Osteoblast (primary cell): Measurements from ENCODE around the gene EFR3B. TPM values are rescaled to one million over a fixed set of nuclear protein-coding genes. Genes with fewer than 3 reads are reported as not detected.
A peak's percentile ranks its signal among the peaks of the same experiment; 100 is the strongest.
"Not testable (repeated sequence)": the region's sequence is repeated elsewhere in the genome, so short reads cannot be mapped to it uniquely, and the experiment has no call there.

Experiments
- DNase-seq: peaks from one replicate; pipeline ENCODE4 v3.0.0; 2011; ENCODE audit warnings: low spot score, mixed read lengths; ENCODE audit not compliant: insufficient read length; ENCODE audit errors: missing footprints
- H2AFZ ChIP-seq: 2 replicates; pipeline ENCODE4 v1.6.0; 2011; ENCODE audit warnings: mild to moderate bottlenecking, low read length
- H3K27ac ChIP-seq: 2 replicates; pipeline ENCODE4 v1.5.1; 2011; ENCODE audit warnings: mild to moderate bottlenecking, low read depth, low read length, moderate library complexity
- H3K27me3 ChIP-seq: 2 replicates; pipeline ENCODE4 v1.6.0; 2012; ENCODE audit warnings: mild to moderate bottlenecking, control low read depth, inconsistent platforms, low read length, moderate library complexity; ENCODE audit not compliant: insufficient read depth
- H3K36me3 ChIP-seq: 2 replicates; pipeline ENCODE4 v1.5.1; 2011; ENCODE audit warnings: mild to moderate bottlenecking, low read length, control low read depth, moderate library complexity; ENCODE audit not compliant: insufficient read depth
- H3K4me1 ChIP-seq: 2 replicates; pipeline ENCODE4 v1.5.1; 2011; ENCODE audit warnings: mild to moderate bottlenecking, low read length, control low read depth, moderate library complexity; ENCODE audit not compliant: insufficient read depth
- H3K4me2 ChIP-seq: 2 replicates; pipeline ENCODE4 v1.6.0; 2011; ENCODE audit warnings: mild to moderate bottlenecking, low read length; ENCODE audit not compliant: insufficient read depth
- H3K4me3 ChIP-seq: fragments of 200-600 bp; sonication (generic); 3 replicates; pipeline ENCODE4 v1.5.1; 2012; ENCODE audit warnings: mild to moderate bottlenecking, low read length, inconsistent platforms; ENCODE audit not compliant: insufficient read depth
- H3K79me2 ChIP-seq: 2 replicates; pipeline ENCODE4 v1.6.0; 2012; ENCODE audit warnings: mild to moderate bottlenecking, low read length, control low read depth, inconsistent platforms; ENCODE audit not compliant: insufficient read depth
- H3K9me3 ChIP-seq: 2 replicates; pipeline ENCODE4 v1.5.1; 2011; ENCODE audit warnings: low read depth, low read length, control low read depth
- H4K20me1 ChIP-seq: 2 replicates; pipeline ENCODE4 v1.6.0; 2012; ENCODE audit warnings: mild to moderate bottlenecking, low read length, control low read depth; ENCODE audit not compliant: insufficient read depth
- CTCF ChIP-seq: IDR thresholded peaks from 2 replicates; pipeline ENCODE4 v1.5.1; 2011; ENCODE audit warnings: mild to moderate bottlenecking, low read depth, low read length, moderate library complexity; ENCODE audit errors: extremely low read depth
- total RNA-seq: library from RNA; depleted of rRNA; stranded (reverse); fragments of >200 nt; gene quantifications from 2 replicates; pipeline ENCODE4 v1.2.3, GENCODE V29; 2012

The EFR3B gene
- total RNA-seq, 1 donor = 0.72 TPM

- no peak overlapping the region for H3K27ac ChIP-seq
- peaks cover 4% of the 10 kb centered on the region for H3K4me1 ChIP-seq
- H3K9me3 ChIP-seq = no peaks in the 10 kb centered on the region
- H3K36me3 ChIP-seq = no peaks in the 10 kb centered on the region
- H4K20me1 ChIP-seq = no peaks in the 10 kb centered on the region
- no peak overlapping the region for H3K4me2 ChIP-seq
- peak overlapping the region; percentile 29 for H2AFZ ChIP-seq
- H3K79me2 ChIP-seq = no peaks in the 10 kb centered on the region
- no peak for TF ChIP-seq CTCF
- DNase-seq = no peak
- H3K4me3 ChIP-seq = no peak overlapping the region
- H3K27me3 ChIP-seq = peaks cover 5% of the 10 kb centered on the region
Observed at GRCh38 chr2:25131253-25131566, 89.3 kb downstream of the EFR3B start.

DNA sequence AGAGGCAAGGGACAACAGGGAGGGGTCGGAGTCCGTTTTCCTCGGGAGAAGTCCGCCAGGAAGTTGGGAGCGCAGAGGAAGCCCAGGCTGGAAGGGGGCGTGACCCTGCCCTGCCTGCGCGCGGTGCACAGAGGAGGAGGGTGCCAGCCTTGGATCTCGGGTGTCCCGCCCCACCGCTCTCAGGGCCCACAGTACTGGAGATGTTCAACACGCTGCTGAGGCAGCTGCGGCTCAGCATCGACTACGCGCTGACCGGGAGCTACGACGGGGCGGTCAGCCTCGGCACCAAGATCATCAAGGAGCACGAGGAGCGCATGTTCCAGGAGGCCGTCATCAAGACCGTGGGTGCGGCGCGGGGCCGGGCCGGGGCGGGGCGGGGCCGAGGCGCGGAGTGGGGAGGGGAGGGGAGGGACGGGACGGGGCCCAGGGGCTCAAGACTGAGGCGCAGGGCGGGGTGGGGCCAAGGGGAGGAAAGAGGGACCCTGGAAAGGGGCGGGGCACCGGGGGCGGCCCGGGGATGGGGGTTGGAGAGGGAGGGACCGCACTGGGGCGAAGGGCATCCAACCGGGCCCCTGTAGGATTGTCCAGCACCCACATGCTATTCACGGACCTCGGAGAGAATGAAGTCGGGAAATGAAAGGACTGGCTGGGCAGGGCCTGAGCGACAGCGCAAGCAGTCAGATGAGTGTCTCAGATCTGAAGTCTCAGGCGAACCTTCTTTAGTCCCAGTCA is 89.9 kb downstream of the EFR3B start:
- Histone ChIP-seq H4K20me1 (no peaks in the 10 kb centered on the region), H3K27ac (no peak overlapping the region), H3K79me2 (no peaks in the 10 kb centered on the region), H3K4me2 (peak overlapping the region; percentile 36), H3K27me3 (peaks cover 5% of the 10 kb centered on the region), H3K4me3 (no peak overlapping the region), H2AFZ (peak overlapping the region; percentile 29), H3K9me3 (no peaks in the 10 kb centered on the region), H3K4me1 (peaks cover 4% of the 10 kb centered on the region), H3K36me3 (no peaks in the 10 kb centered on the region)
- no peak for DNase-seq
- no peak for TF ChIP-seq CTCF

GRCh38 chr2:25132299-25132635 is 90.4 kb downstream of the EFR3B start:
- Histone ChIP-seq H3K36me3 (no peaks in the 10 kb centered on the region), H3K4me1 (peaks cover 4% of the 10 kb centered on the region), H2AFZ (no peak overlapping the region), H3K27ac (no peak overlapping the region), H3K9me3 (no peaks in the 10 kb centered on the region), H3K79me2 (no peaks in the 10 kb centered on the region), H3K4me2 (no peak overlapping the region), H3K27me3 (peaks cover 5% of the 10 kb centered on the region), H3K4me3 (no peak overlapping the region), H4K20me1 (no peaks in the 10 kb centered on the region)
- DNase-seq = no peak
- TF ChIP-seq CTCF = no peak

DNA sequence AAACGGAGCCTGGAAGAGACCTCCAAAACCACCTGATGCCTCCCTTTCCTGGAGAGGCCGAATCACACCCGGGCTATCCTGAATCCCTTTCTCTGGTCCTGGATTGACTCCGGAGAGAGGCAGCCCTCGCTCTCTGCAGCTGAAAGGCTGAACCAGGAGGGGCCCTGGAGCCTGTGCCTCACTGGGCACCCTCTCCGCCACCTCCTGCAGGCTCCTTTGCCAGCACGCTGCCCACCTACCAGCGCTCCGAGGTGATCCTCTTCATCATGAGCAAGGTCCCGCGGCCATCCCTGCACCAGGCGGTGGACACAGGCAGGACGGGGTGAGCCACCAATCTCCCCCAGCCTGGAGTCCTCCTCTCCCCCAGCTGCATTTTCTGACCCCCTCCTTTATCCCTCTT is 90.8 kb downstream of the EFR3B start:
- Histone ChIP-seq H2AFZ (no peak overlapping the region), H3K27me3 (peaks cover 5% of the 10 kb centered on the region), H3K27ac (no peak overlapping the region), H3K9me3 (no peaks in the 10 kb centered on the region), H3K4me2 (no peak overlapping the region), H4K20me1 (no peaks in the 10 kb centered on the region), H3K79me2 (no peaks in the 10 kb centered on the region), H3K4me1 (peaks cover 1% of the 10 kb centered on the region), H3K4me3 (no peak overlapping the region), H3K36me3 (no peaks in the 10 kb centered on the region)
- TF ChIP-seq CTCF = no peak
- no peak for DNase-seq

GRCh38 chr2:25140535-25140934 is 98.7 kb downstream of the EFR3B start:
- not testable (repeated sequence) for H3K79me2 ChIP-seq, H2AFZ ChIP-seq, H3K4me3 ChIP-seq, H3K36me3 ChIP-seq, H3K4me1 ChIP-seq, H3K9me3 ChIP-seq, DNase-seq, H3K27me3 ChIP-seq, H4K20me1 ChIP-seq, H3K27ac ChIP-seq, H3K4me2 ChIP-seq
